RWPE2 (cell line): ENCODE results near the gene MYCT1.

Experiments used
- ATAC-seq: fragments of 200-7000 bp; cut with Tn5 transposase; 3 replicates; pipeline ENCODE4 v1.9.1; 2021; ENCODE audit warnings: low read depth
- DNase-seq: peaks from one replicate; pipeline ENCODE4 v3.0.0-alpha.2; 2020; ENCODE audit warnings: low spot score
- H3K27ac ChIP-seq: fragments of 450-650 bp; 2 replicates; pipeline ENCODE4 v1.5.1; 2017; ENCODE audit warnings: mild to moderate bottlenecking; ENCODE audit not compliant: poor library complexity, severe bottlenecking
- H3K27me3 ChIP-seq: fragments of 250-450 bp; sonication (Bioruptor Pico); 2 replicates; pipeline ENCODE4 v1.5.1; 2021; ENCODE audit warnings: mild to moderate bottlenecking, moderate library complexity; ENCODE audit not compliant: insufficient read depth, poor library complexity, severe bottlenecking
- H3K36me3 ChIP-seq: fragments of 250-450 bp; sonication (Bioruptor Pico); 2 replicates; pipeline ENCODE4 v1.5.1; 2020; ENCODE audit warnings: low read depth, mild to moderate bottlenecking, moderate library complexity
- H3K4me1 ChIP-seq: fragments of 250-450 bp; sonication (Bioruptor Pico); 2 replicates; pipeline ENCODE4 v1.5.1; 2021; ENCODE audit warnings: mild to moderate bottlenecking, moderate library complexity; ENCODE audit not compliant: insufficient read depth, poor library complexity, severe bottlenecking
- H3K4me3 ChIP-seq: fragments of 250-450 bp; sonication (Bioruptor Pico); 2 replicates; pipeline ENCODE4 v1.5.1; 2021; ENCODE audit warnings: mild to moderate bottlenecking, moderate library complexity; ENCODE audit not compliant: severe bottlenecking
- H3K9me3 ChIP-seq: fragments of 250-450 bp; sonication (Bioruptor Pico); 2 replicates; pipeline ENCODE4 v1.5.1; 2021; ENCODE audit warnings: mild to moderate bottlenecking, moderate library complexity; ENCODE audit not compliant: severe bottlenecking
- TF ChIP-seq, protein P1 (sequence below): fragments of 450-650 bp; IDR thresholded peaks from one replicate; pipeline ENCODE4 v1.5.1; 2017; ENCODE audit warnings: mild to moderate bottlenecking, moderate library complexity; ENCODE audit not compliant: poor library complexity, severe bottlenecking

Gene MYCT1, protein sequence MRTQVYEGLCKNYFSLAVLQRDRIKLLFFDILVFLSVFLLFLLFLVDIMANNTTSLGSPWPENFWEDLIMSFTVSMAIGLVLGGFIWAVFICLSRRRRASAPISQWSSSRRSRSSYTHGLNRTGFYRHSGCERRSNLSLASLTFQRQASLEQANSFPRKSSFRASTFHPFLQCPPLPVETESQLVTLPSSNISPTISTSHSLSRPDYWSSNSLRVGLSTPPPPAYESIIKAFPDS

DNA sequence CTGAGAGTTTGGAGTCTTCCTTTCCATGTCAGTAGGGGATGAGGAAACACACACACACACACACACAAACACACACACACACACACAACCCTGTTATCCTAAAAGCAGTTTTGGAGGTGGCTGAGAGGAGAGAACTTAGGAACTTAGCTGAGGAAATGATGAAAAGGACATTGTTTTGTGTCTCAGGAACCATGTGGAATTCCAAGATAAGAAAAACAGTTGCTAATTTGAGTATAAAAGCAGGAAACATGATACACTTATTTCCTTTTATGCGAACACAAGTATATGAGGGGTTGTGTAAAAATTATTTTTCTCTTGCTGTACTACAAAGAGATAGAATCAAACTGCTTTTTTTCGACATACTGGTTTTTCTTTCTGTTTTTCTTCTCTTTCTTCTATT is at the start of gene MYCT1:
TSS of gene MYCT1 (plus strand) at position 264 of the 400 bp plus-strand sequence. CDS start at position 270, 6 bp downstream.
- Histone ChIP-seq H3K27ac (peak within 1 kb of the TSS; percentile 74), H3K4me1 (peaks cover 26% of the 10 kb centered on the region), H3K9me3 (no peaks in the 10 kb centered on the region), H3K36me3 (no peaks in the 10 kb centered on the region), H3K4me3 (no peak within 1 kb of the TSS), H3K27me3 (no peaks in the 10 kb centered on the region)
- TF ChIP-seq, protein P1, sequence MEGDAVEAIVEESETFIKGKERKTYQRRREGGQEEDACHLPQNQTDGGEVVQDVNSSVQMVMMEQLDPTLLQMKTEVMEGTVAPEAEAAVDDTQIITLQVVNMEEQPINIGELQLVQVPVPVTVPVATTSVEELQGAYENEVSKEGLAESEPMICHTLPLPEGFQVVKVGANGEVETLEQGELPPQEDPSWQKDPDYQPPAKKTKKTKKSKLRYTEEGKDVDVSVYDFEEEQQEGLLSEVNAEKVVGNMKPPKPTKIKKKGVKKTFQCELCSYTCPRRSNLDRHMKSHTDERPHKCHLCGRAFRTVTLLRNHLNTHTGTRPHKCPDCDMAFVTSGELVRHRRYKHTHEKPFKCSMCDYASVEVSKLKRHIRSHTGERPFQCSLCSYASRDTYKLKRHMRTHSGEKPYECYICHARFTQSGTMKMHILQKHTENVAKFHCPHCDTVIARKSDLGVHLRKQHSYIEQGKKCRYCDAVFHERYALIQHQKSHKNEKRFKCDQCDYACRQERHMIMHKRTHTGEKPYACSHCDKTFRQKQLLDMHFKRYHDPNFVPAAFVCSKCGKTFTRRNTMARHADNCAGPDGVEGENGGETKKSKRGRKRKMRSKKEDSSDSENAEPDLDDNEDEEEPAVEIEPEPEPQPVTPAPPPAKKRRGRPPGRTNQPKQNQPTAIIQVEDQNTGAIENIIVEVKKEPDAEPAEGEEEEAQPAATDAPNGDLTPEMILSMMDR, result no peak
- ATAC-seq (no peak), DNase-seq (no peak)

DNA sequence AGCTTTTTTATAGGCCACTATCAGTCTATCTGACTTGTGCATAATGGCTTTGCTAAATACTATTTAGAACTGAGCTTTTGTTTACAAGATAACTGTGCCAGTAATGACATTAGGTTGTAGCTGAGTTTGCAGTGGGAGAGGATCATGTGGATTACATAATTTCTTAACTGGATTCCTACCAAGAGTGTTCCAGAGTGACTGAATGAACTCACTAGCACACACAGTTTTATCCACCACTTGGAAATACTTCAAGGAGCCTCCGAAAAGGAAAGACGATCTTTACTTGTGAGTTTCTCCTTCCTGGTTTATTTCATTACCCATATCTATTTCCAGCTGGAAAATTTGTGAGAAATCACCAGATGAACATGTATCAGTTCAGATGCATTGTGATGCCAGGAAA is 49.6 kb upstream of the MYCT1 start:
- Histone ChIP-seq H3K4me3 (no peak overlapping the region), H3K27ac (no peak overlapping the region), H3K4me1 (no peaks in the 10 kb centered on the region), H3K9me3 (no peaks in the 10 kb centered on the region), H3K27me3 (no peaks in the 10 kb centered on the region), H3K36me3 (no peaks in the 10 kb centered on the region)
- DNase-seq (no peak), ATAC-seq (no peak)
- TF ChIP-seq, protein P1, result no peak

DNA sequence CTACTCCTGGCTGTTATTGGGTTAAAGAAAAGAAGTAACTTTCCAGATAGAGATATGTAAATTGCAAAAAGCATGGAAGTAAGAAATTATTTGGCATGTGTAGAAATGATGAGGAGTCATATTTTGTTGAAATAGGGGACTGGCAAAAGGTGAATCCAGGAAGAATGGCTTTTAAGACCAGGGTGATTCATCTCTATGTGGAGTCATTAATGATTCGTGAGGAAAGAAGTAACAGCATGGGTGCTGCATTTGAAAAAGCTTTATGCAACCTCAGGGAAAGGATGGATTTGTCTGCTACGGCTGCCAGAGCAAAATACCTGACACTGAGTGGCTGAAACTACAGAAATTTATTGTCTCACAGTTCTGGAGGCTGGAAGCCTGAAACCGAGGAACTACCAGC is 45.7 kb upstream of the MYCT1 start:
- Histone ChIP-seq H3K4me3 (no peak overlapping the region), H3K27me3 (no peaks in the 10 kb centered on the region), H3K36me3 (no peaks in the 10 kb centered on the region), H3K9me3 (no peaks in the 10 kb centered on the region), H3K27ac (no peak overlapping the region), H3K4me1 (no peaks in the 10 kb centered on the region)
- DNase-seq, result no peak
- TF ChIP-seq, protein P1, result no peak
- no peak for ATAC-seq

DNA sequence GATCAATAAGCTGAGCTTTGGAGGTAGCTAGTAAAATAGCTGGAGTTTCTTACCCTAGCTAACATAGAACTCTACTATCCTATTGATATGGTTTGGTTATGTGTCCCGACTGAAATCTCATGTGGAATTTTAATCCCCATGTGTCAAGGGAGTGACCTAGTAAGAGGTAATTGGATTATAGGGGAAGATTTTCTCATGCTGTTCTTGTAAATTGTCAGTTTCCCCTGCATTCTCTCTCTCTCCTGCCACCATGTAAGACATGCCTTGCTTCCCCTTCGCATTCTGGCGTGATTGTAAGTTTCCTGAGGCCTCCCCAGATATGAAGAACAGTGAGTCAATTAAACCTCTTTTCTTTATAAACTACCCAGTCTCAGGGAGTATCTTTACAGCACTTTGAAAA is 35.9 kb upstream of the MYCT1 start:
- no peak overlapping the region for H3K4me3 ChIP-seq
- TF ChIP-seq, protein P1, result no peak
- H3K36me3 ChIP-seq, result no peaks in the 10 kb centered on the region

DNA sequence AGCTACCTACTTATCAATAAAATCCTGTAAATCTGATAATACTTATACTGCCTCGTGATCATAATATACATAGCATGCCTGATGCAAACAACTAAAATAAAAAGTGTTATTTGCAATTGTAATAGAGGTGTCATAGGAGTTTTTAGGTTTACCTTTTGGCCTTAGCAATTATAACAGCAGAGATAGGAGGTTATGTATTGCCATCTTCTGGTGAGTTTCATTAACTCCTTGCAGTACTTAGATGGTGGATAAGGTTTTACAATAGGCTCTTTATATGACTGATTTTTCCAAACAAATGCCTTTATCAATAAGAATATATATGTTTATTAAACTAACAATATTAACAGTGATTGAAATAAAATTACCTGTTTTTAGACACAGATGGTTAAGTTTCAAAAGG is 27.8 kb upstream of the MYCT1 start:
- TF ChIP-seq, protein P1, result peak; percentile 69
- no peaks in the 10 kb centered on the region for H3K36me3 ChIP-seq
- no peaks in the 10 kb centered on the region for H3K4me1 ChIP-seq
- H3K27ac ChIP-seq, result no peak overlapping the region
- DNase-seq (no peak), ATAC-seq (peak; percentile 64)
- no peaks in the 10 kb centered on the region for H3K27me3 ChIP-seq
- H3K9me3 ChIP-seq, result no peaks in the 10 kb centered on the region
- no peak overlapping the region for H3K4me3 ChIP-seq

More for the DNA sequence above, 35.9 kb upstream of the MYCT1 start:
- DNase-seq (no peak), ATAC-seq (no peak)
- no peaks in the 10 kb centered on the region for H3K4me1 ChIP-seq
- H3K27me3 ChIP-seq, result no peaks in the 10 kb centered on the region
- no peaks in the 10 kb centered on the region for H3K9me3 ChIP-seq
- no peak overlapping the region for H3K27ac ChIP-seq
